UCSD-AML1 (cell line): ENCODE results near the gene MYO9A.
"Not testable (repeated sequence)": the region's sequence is repeated elsewhere in the genome, so short reads cannot be mapped to it uniquely, and the experiment has no call there.

Experiments
- DNase-seq: peaks from one replicate; lab custom pipeline; 2025; ENCODE audit not compliant: unreplicated experiment; lab: John Stamatoyannopoulos, UW

Gene MYO9A

GRCh38 chr15:72099155-72099554 is 18.8 kb downstream of the MYO9A start:
- no peak for DNase-seq

- no peak for DNase-seq
These were observed 19.9 kb downstream of the MYO9A start for GRCh38 chr15:72098040-72098439.

GRCh38 chr15:72096796-72097195 is 21.2 kb downstream of the MYO9A start:
- DNase-seq: no peak

- DNase-seq: no peak
These were observed 25.3 kb downstream of the MYO9A start for GRCh38 chr15:72092691-72093090.

- DNase-seq: no peak
These were observed 25.9 kb downstream of the MYO9A start for GRCh38 chr15:72092006-72092405.

- DNase-seq: no peak
These were observed 30.9 kb downstream of the MYO9A start for GRCh38 chr15:72086920-72087648.

GRCh38 chr15:72086010-72086697 is 31.8 kb downstream of the MYO9A start:
- no peak for DNase-seq

- no peak for DNase-seq
These were observed 35.8 kb downstream of the MYO9A start for GRCh38 chr15:72082176-72082575.

- DNase-seq: no peak
These were observed 39.1 kb downstream of the MYO9A start for GRCh38 chr15:72078887-72079286.

- no peak for DNase-seq
These were observed 40.0 kb downstream of the MYO9A start for GRCh38 chr15:72077950-72078349.

- no peak for DNase-seq
These were observed 43.5 kb downstream of the MYO9A start for GRCh38 chr15:72074335-72075060.

- not testable (repeated sequence) for DNase-seq
These were observed 46.5 kb downstream of the MYO9A start for GRCh38 chr15:72071448-72071825.

GRCh38 chr15:72070817-72071447 is 47.0 kb downstream of the MYO9A start:
- DNase-seq: no peak

- no peak for DNase-seq
These were observed 49.1 kb downstream of the MYO9A start for GRCh38 chr15:72068856-72069255.

- no peak for DNase-seq
These were observed 52.1 kb downstream of the MYO9A start for GRCh38 chr15:72065801-72066200.

- DNase-seq: no peak
These were observed 54.8 kb downstream of the MYO9A start for GRCh38 chr15:72063186-72063585.

GRCh38 chr15:72062319-72062718 is 55.6 kb downstream of the MYO9A start:
- DNase-seq: no peak

- no peak for DNase-seq
These were observed 57.2 kb downstream of the MYO9A start for GRCh38 chr15:72060687-72061250.

GRCh38 chr15:72058585-72058984 is 59.4 kb downstream of the MYO9A start:
- no peak for DNase-seq

GRCh38 chr15:72057548-72058091 is 60.3 kb downstream of the MYO9A start:
- no peak for DNase-seq

GRCh38 chr15:72056217-72056616 is 61.7 kb downstream of the MYO9A start:
- not testable (repeated sequence) for DNase-seq
